ENCODE results near the gene MPZL3.

The MPZL3 gene

GRCh38 chr11:118232659-118233058, 19.5 kb downstream of the MPZL3 start:
- DNase-seq (ENCODE audit: low read depth in 2 of 2): no peak

GRCh38 chr11:118231461-118231860, 20.7 kb downstream of the MPZL3 start:
- DNase-seq (ENCODE audit: low read depth in 2 of 2): no peak

- no peak for DNase-seq (ENCODE audit: low read depth in 2 of 2)
Observed at GRCh38 chr11:118230088-118230487, 22.1 kb downstream of the MPZL3 start.

DNA sequence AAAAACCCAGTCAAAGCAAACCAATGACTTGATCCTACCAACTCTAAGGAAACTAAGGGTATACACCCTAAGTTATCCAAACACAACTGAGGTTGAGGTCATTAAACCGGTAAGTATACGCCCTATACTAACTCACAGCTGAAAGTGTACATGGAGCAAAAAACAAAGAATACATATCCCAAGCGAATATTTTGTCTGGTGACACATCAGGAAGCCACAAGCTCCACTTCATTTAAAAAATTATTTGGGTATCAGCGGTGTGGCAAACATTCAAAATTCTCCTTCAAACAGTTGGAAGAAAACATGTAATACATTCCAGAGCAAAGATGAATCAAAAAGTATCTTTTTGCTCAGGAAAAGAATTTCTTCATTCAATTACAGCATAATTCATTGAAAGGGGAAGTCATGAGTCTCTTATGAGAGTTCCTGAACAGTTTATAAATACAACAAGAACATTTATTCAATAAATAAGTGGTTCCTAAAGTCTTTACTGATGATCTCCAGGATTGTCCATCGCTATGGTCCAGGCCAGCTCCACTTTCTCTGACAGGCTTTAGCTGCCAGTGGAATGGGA, 22.8 kb downstream of the MPZL3 start:
- no peak for DNase-seq (ENCODE audit: low read depth in 2 of 2)

DNA sequence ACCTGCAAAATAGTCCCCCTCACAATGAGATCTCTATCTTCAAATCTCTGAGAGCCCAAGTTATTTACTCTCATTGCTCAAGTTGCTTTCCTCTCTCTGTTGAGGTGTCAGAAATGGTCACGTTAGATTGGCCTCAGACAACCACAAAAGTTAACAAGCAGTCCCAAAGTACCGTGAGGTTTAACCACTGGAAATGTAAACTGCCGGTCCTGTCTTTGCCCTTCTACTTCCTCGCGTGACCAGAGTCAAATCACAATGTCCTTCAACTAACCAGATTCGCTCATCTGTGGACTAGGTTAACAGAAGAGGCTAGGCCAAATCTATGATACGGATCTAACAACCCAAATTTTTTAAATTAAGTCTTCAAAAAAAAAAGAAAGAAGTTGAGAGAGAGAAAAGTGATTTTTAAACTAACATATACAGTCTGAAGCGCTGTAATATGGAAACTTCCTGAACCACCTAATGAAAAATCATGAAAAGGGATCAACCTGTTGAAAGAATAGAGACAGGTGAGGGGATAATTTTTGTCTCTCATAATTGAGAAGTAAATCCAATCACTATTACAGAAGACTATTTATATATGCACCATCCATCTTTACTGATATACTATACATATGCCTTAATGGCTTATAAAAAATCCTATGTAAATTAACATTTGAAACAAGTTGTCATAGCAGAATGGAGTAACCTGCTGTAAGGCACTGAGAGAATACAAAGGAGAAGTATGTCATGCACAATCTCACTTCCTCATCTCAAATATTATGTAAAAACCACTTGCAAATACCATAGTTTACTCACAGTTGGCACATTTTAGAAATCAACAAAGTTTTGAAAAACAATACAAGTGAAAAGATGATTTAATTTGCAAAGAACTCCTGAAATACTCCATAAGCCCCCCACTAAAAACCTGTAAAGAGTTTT, 24.0 kb downstream of the MPZL3 start:
- DNase-seq (ENCODE audit: low read depth in 2 of 2): no peak

GRCh38 chr11:118226781-118227180, 25.4 kb downstream of the MPZL3 start:
- no peak for DNase-seq (ENCODE audit: low read depth in 2 of 2)

GRCh38 chr11:118226296-118226695, 25.9 kb downstream of the MPZL3 start:
- no peak for DNase-seq (ENCODE audit: low read depth in 2 of 2)

DNA sequence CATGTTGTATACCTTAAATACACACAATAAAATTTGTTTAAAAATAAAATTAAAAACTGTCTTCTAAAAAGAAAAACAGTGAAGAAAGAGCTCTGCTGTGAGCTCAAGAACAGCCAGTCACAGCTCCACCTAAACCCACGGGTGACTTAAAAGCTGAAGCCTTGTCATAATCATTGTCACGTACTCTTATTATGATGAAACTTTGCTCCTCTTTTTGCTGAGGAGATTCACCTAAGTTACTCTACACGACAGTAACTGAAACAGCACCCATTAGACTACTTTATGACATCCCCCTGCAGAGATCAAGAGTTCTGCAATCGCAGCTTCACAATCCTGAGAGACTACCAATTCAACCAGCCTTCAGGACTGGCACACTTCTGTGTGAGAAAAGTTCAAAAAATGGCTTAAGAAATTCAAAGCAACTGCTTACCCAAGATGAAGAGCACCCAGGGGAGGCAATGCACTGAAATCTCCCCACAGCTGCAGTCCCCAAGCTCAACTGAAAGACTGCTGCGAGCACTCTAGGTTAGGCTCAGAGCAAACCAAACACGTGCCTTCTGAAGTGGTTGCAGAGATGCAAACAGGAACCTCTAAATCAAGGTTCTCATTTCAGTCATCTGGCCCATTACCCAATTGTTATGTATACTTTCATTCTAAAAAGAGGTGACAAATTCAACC, 27.5 kb downstream of the MPZL3 start, which contains the start of gene JAML:
Gene JAML, minus strand, starts transcription at position 501 of the 678 bp plus-strand sequence. CDS start 10,145 bp downstream, outside the sequence.
- DNase-seq (ENCODE audit: low read depth in 2 of 2): no peak

DNA sequence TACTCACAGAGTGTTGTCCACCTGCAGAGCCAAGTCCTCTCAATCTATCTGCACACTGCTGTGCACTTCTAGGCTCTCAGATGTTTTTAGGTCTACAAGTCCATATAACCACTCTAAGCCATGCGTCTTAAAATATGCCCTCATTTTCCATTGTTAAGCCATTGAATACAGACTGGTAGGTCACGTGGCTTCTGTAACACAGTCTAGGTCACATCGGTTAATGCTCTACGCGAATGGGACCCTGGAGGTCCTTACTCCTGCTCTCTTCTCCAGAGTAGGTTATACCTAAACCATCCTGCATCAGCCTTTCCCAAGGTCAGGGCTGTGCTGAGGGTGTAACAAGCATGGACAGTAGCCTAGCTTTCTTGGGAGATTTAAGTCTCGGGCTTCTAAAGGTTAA, 28.2 kb downstream of the MPZL3 start:
- no peak for DNase-seq (ENCODE audit: low read depth in 2 of 2)

GRCh38 chr11:118223570-118223969, 28.6 kb downstream of the MPZL3 start:
- DNase-seq (ENCODE audit: low read depth in 2 of 2): no peak

DNA sequence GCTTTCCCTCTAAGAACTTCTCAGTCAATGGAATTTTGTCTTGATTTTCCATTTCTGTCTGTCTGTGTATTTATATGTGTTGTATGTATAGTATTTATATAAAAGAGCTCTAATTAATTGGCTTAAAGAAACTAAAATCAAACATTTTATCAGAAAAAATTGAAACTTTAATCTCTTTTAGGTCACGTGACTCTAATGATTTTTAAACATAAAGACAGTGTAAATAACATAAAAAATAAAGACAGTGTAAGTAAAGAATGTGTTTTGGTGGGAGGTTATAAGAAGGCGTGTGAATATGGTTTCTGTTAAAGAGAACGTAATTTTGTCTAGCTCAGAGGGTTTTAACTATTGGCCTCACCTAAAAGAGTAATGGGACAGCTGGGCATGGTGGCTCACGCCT, 29.7 kb downstream of the MPZL3 start:
- no peak for DNase-seq (ENCODE audit: low read depth in 2 of 2)

DNA sequence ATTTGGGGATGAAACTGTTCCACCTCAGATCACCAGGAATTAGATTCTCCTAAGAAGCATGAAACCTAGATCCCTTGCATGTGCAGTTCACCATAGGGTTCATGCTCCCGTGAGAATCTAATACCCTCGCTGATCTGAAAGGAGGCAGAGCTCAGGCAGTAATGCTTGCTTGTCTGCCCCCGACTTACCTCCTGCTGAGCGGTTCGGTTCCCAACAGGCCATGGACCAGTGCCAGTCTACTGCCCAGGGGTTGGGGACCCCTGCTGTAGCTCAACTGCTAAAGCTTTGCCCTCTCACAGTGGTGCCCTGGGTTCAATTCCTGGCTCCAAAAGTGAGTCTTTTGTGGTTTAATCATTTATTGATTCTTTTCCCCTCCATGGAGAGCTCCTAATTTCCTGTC, 30.7 kb downstream of the MPZL3 start:
- no peak for DNase-seq (ENCODE audit: low read depth in 2 of 2)

GRCh38 chr11:118219732-118220131, 32.4 kb downstream of the MPZL3 start:
- no peak for DNase-seq (ENCODE audit: low read depth in 2 of 2)

DNA sequence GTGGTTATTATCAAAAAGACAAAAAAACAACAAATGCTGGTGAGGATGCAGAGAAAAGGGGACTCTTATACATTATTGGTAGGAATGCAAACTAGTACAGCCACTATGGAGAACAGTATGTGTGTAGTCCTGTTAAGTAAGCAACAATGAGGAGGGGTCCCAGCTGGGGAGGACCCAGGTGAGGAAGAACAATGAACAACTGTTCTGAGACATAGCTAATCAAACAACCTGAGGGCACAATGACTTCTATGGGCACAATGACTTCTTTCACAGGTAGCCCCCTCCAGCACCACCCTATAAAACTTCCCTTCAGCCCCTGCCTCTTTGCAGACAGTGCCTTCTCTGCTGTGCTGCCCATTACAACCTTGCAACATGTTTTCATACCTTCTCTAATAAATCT, 32.9 kb downstream of the MPZL3 start:
- no peak for DNase-seq (ENCODE audit: low read depth in 2 of 2)

GRCh38 chr11:118217575-118217974, 34.6 kb downstream of the MPZL3 start:
- no peak for DNase-seq (ENCODE audit: low read depth in 2 of 2)

DNA sequence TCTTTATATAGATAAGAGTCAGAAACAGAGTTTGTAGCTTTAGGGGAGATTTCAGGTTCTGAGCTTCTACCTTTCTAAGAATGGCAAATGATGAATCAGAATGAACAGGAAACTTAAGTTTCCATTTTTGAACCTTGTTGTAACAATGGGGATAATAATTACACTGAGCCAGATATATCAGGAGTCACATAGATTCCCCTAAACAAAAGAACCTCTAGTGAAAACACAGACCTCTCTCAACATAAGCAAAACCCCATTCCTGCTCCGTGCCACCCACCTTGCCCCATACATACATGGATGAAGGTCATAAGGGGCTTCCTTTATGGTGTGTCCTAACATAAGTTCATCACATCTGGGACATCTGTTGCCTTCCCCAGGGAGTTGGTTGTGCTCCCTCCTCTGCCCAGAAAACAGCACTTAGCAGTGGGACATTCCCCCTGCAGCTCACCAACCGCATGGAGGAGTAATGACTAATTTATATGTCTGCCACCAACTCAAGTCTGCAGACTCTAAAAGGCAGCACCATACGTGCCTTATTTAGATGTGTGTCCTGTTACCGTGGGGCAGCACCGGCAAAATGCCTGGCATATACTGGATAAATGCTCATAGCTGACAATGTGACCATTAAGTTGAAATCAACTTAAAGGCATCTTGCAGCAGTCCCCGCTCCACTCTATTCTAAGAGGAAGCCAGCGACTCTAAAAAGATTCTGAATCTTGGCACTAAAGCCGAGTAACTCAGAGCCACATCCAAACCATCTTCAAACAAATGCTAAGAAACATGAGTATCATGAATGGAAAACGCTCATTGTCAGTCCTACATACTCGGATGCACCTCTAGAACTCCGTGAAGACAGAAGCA, 35.3 kb downstream of the MPZL3 start:
- DNase-seq (ENCODE audit: low read depth in 2 of 2): no peak

- DNase-seq (ENCODE audit: low read depth in 2 of 2): no peak
Observed at GRCh38 chr11:118215765-118216164, 36.4 kb downstream of the MPZL3 start.

- no peak for DNase-seq (ENCODE audit: low read depth in 2 of 2)
Observed at GRCh38 chr11:118215262-118215661, 36.9 kb downstream of the MPZL3 start.

GRCh38 chr11:118214210-118214914, 37.8 kb downstream of the MPZL3 start:
- no peak for DNase-seq (ENCODE audit: low read depth in 2 of 2)

DNA sequence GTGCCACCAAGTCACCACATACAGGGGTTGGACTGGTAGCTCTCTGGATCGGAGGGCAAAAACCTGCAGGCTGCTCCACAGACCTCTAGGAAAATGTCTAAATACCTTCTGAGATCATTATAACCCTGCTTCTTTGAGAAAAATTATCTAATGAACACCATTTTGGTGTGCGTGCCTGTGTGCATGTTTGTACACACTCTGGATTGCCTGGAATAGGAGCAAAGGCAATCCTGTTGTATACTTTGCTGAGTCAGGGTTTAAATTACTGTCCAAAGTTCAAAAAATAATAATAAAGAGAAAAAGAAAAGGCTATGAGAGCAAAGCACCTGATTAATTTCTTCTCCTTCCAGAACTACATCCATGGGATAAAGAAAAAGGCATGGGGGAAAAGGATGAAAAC, 38.4 kb downstream of the MPZL3 start:
- no peak for DNase-seq (ENCODE audit: low read depth in 2 of 2)

GRCh38 chr11:118213201-118213600, 39.0 kb downstream of the MPZL3 start:
- DNase-seq (ENCODE audit: low read depth in 2 of 2): no peak
